Neural progenitor cell (in vitro differentiated cells): ENCODE data around the gene CDK5RAP2. TPM values are rescaled to one million over a fixed set of nuclear protein-coding genes. Genes with fewer than 3 reads are reported as not detected.
A peak's percentile ranks its signal among the peaks of the same experiment; 100 is the strongest.
"Not testable (repeated sequence)": the region's sequence is repeated elsewhere in the genome, so short reads cannot be mapped to it uniquely, and the experiment has no call there.

Experiments used
- DNase-seq: peaks from one replicate; pipeline ENCODE4 v3.0.0-alpha.2; 2016; ENCODE audit warnings: low spot score
- H2AFZ ChIP-seq: fragments of 200-600 bp; sonication (generic); replicated peaks from 2 replicates; pipeline ENCODE4 v1.6.1; 2016; ENCODE audit warnings: antibody characterized with exemption
- H3F3A ChIP-seq: fragments of 200-600 bp; sonication (generic); 2 replicates; pipeline ENCODE4 v1.6.1; 2016; ENCODE audit warnings: antibody characterized with exemption, low read depth
- H3K27ac ChIP-seq: fragments of 200-600 bp; sonication (generic); 2 replicates; pipeline ENCODE4 v1.5.1; 2016; ENCODE audit warnings: mild to moderate bottlenecking
- H3K27me3 ChIP-seq: fragments of 200-600 bp; sonication (generic); 2 replicates; pipeline ENCODE4 v1.6.1; 2016; ENCODE audit warnings: mild to moderate bottlenecking, moderate library complexity
- H3K36me3 ChIP-seq: fragments of 200-600 bp; sonication (generic); 2 replicates; pipeline ENCODE4 v1.5.1; 2016
- H3K4me1 ChIP-seq: fragments of 200-600 bp; sonication (generic); 2 replicates; pipeline ENCODE4 v1.6.1; 2016; ENCODE audit warnings: mixed run types
- H3K4me2 ChIP-seq: fragments of 200-600 bp; sonication (generic); 2 replicates; pipeline ENCODE4 v1.6.1; 2016
- H3K4me3 ChIP-seq: fragments of 200-600 bp; sonication (generic); 2 replicates; pipeline ENCODE4 v1.5.1; 2016
- H3K79me2 ChIP-seq: fragments of 200-600 bp; sonication (generic); 2 replicates; pipeline ENCODE4 v1.6.1; 2016; ENCODE audit warnings: low read depth
- H3K9ac ChIP-seq: fragments of 200-600 bp; sonication (generic); 2 replicates; pipeline ENCODE4 v1.6.1; 2016
- H3K9me3 ChIP-seq: fragments of 200-600 bp; sonication (generic); 2 replicates; pipeline ENCODE4 v1.5.1; 2016; ENCODE audit warnings: low read depth
- H4K20me1 ChIP-seq: fragments of 200-600 bp; sonication (generic); 2 replicates; pipeline ENCODE4 v1.6.1; 2016; ENCODE audit warnings: low read depth
- H3K27ac Mint-ChIP-seq: 3 replicates; pipeline ENCODE4 v1.8.0; 2021; ENCODE audit warnings: mixed read lengths
- H3K27me3 Mint-ChIP-seq: 2 replicates; pipeline ENCODE4 v1.8.0; 2022; ENCODE audit warnings: low read depth, mild to moderate bottlenecking, inconsistent platforms, moderate library complexity, mixed read lengths; ENCODE audit not compliant: insufficient read depth
- H3K36me3 Mint-ChIP-seq: 3 replicates; pipeline ENCODE4 v1.8.0; 2021; ENCODE audit warnings: mixed read lengths
- H3K4me1 Mint-ChIP-seq: 3 replicates; pipeline ENCODE4 v1.8.0; 2021; ENCODE audit warnings: mixed read lengths
- H3K4me3 Mint-ChIP-seq: 3 replicates; pipeline ENCODE4 v1.8.0; 2021; ENCODE audit warnings: mild to moderate bottlenecking, moderate library complexity, mixed read lengths
- H3K9me3 Mint-ChIP-seq: 3 replicates; pipeline ENCODE4 v1.8.0; 2020; ENCODE audit warnings: mixed read lengths
- CTCF ChIP-seq: fragments of 200-600 bp; sonication (generic); IDR thresholded peaks from 2 replicates; pipeline ENCODE4 v1.5.1; 2017; ENCODE audit warnings: antibody characterized with exemption, mild to moderate bottlenecking
- EZH2 ChIP-seq: fragments of 200-600 bp; sonication (generic); IDR thresholded peaks from 2 replicates; pipeline ENCODE4 v1.6.1; 2017; ENCODE audit warnings: antibody characterized with exemption, mild to moderate bottlenecking, moderate library complexity
- EZH2phosphoT487 ChIP-seq: fragments of 200-600 bp; sonication (generic); IDR thresholded peaks from 2 replicates; pipeline ENCODE4 v1.6.1; 2017; ENCODE audit warnings: antibody characterized with exemption
- total RNA-seq: library from RNA; depleted of rRNA; stranded (reverse); fragments of >200 nt; gene quantifications from 2 replicates; pipeline ENCODE4 v1.2.3, GENCODE V29; 2015; ENCODE audit warnings: low replicate concordance

Gene CDK5RAP2
- total RNA-seq, 1 donor from 2014 or later, result 62.5 TPM

DNA sequence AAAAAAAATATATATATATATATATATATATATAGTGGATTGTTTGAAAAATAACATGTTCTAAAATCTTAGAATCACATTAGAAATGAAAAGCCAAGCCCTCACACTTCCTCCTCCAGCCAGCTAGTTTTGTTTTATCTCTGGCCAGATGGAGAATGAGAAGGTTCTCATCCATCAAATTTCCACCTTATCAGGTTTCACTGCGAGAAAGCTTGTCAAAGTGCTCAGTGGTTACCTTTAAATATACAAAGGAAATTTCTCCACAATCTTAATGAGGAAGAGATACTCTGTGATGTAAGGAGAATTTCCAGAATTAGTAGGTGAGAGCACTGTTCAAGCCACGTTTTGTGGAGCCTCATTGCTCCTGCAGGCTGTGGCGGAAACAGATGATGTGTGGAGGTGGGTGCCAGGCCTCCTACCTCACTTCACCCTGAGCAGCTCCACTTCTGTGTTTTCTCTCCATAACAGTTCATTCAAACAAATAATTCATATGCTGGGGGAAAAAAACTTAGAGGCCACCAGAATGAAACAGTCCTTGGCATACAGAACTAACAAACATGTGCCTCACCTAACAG, 71.9 kb downstream of the CDK5RAP2 start:
- peaks cover 72% of the 10 kb centered on the region for H3K36me3 Mint-ChIP-seq
- no peak overlapping the region for H3K9ac ChIP-seq
- H3K27ac Mint-ChIP-seq, result no peak overlapping the region
- DNase-seq, result no peak
- H3K27me3 ChIP-seq, result no peaks in the 10 kb centered on the region
- peaks cover 5% of the 10 kb centered on the region for H3K79me2 ChIP-seq
- H3K9me3 ChIP-seq, result no peaks in the 10 kb centered on the region
- H3K4me1 ChIP-seq, result no peaks in the 10 kb centered on the region
- TF ChIP-seq CTCF, result no peak
- TF ChIP-seq EZH2, result no peak
- no peak for TF ChIP-seq EZH2phosphoT487
- H3K4me1 Mint-ChIP-seq, result no peaks in the 10 kb centered on the region
- H3K4me3 ChIP-seq, result no peak overlapping the region
- H3K9me3 Mint-ChIP-seq, result peaks cover 24% of the 10 kb centered on the region
- H3K27me3 Mint-ChIP-seq, result no peaks in the 10 kb centered on the region
- peaks cover 13% of the 10 kb centered on the region for H3K36me3 ChIP-seq
- H3K4me2 ChIP-seq, result no peak overlapping the region
- H2AFZ ChIP-seq, result no peak overlapping the region
- H3K4me3 Mint-ChIP-seq, result no peak overlapping the region
- no peaks in the 10 kb centered on the region for H3F3A ChIP-seq
- peaks cover 13% of the 10 kb centered on the region for H4K20me1 ChIP-seq
- H3K27ac ChIP-seq, result no peak overlapping the region

GRCh38 chr9:120505186-120505585, 74.8 kb downstream of the CDK5RAP2 start:
- peaks cover 6% of the 10 kb centered on the region for H3K36me3 ChIP-seq
- no peaks in the 10 kb centered on the region for H3K4me1 Mint-ChIP-seq

GRCh38 chr9:120500733-120501132, 79.2 kb downstream of the CDK5RAP2 start:
- no peaks in the 10 kb centered on the region for H3K36me3 ChIP-seq
- TF ChIP-seq EZH2 (no peak), EZH2phosphoT487 (no peak), CTCF (no peak)

More at GRCh38 chr9:120505186-120505585, 74.8 kb downstream of the CDK5RAP2 start:
- H3K4me1 ChIP-seq, result no peaks in the 10 kb centered on the region
- H3K4me3 Mint-ChIP-seq, result no peak overlapping the region
- no peak overlapping the region for H3K4me2 ChIP-seq
- peaks cover 5% of the 10 kb centered on the region for H3K79me2 ChIP-seq
- peaks cover 21% of the 10 kb centered on the region for H3K9me3 Mint-ChIP-seq
- no peak overlapping the region for H2AFZ ChIP-seq
- TF ChIP-seq EZH2phosphoT487, result no peak
- TF ChIP-seq CTCF, result peak; percentile 6
- H3K27ac ChIP-seq, result no peak overlapping the region
- no peaks in the 10 kb centered on the region for H3K9me3 ChIP-seq
- H4K20me1 ChIP-seq, result peaks cover 2% of the 10 kb centered on the region
- no peaks in the 10 kb centered on the region for H3F3A ChIP-seq
- H3K27me3 ChIP-seq, result no peaks in the 10 kb centered on the region
- DNase-seq, result no peak
- no peaks in the 10 kb centered on the region for H3K27me3 Mint-ChIP-seq
- no peak overlapping the region for H3K27ac Mint-ChIP-seq
- H3K9ac ChIP-seq, result no peak overlapping the region
- H3K4me3 ChIP-seq, result no peak overlapping the region
- peaks cover 75% of the 10 kb centered on the region for H3K36me3 Mint-ChIP-seq

DNA sequence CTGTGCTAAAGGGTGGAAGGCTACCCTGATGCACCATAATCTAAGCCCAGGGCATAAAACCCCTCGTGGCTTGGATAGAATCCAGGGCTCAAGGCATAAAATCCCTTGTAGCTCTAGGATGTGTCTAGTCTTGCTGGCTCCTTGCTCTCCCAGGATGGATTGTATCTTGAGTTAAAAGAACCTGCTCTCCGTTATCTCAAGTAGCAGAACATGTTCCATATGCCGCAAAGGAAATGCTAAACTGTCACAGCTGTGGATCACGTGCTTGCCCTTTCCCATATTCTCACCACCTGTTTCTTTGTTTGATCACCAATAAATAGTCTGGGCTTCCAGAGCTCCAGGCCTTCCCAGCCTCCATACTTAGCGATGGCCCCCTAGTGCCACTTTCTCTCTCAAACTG, 82.1 kb downstream of the CDK5RAP2 start:
- peaks cover 46% of the 10 kb centered on the region for H3K36me3 Mint-ChIP-seq
- not testable (repeated sequence) for H3K79me2 ChIP-seq, H3K4me2 ChIP-seq, H4K20me1 ChIP-seq, H3K9me3 ChIP-seq, H3K4me1 Mint-ChIP-seq, DNase-seq, H3F3A ChIP-seq, H3K27me3 Mint-ChIP-seq, H3K9ac ChIP-seq, H2AFZ ChIP-seq, H3K27me3 ChIP-seq, H3K4me1 ChIP-seq, H3K4me3 ChIP-seq, H3K27ac ChIP-seq, H3K4me3 Mint-ChIP-seq, H3K36me3 ChIP-seq
- peak overlapping the region; percentile 15 for H3K27ac Mint-ChIP-seq
- H3K9me3 Mint-ChIP-seq, result peaks cover 16% of the 10 kb centered on the region

More at GRCh38 chr9:120500733-120501132, 79.2 kb downstream of the CDK5RAP2 start:
- Histone ChIP-seq H3K79me2 (no peaks in the 10 kb centered on the region), H3K27ac (no peak overlapping the region), H3K9ac (no peak overlapping the region), H3K4me1 (no peaks in the 10 kb centered on the region), H3K4me2 (no peak overlapping the region), H3K27me3 (no peaks in the 10 kb centered on the region), H4K20me1 (no peaks in the 10 kb centered on the region), H3K9me3 (no peaks in the 10 kb centered on the region), H2AFZ (no peak overlapping the region), H3F3A (no peaks in the 10 kb centered on the region), H3K4me3 (no peak overlapping the region)
- Mint-ChIP-seq H3K27ac (no peak overlapping the region), H3K4me3 (no peak overlapping the region), H3K36me3 (peaks cover 58% of the 10 kb centered on the region), H3K4me1 (no peaks in the 10 kb centered on the region), H3K27me3 (no peaks in the 10 kb centered on the region), H3K9me3 (peaks cover 17% of the 10 kb centered on the region)
- no peak for DNase-seq

DNA sequence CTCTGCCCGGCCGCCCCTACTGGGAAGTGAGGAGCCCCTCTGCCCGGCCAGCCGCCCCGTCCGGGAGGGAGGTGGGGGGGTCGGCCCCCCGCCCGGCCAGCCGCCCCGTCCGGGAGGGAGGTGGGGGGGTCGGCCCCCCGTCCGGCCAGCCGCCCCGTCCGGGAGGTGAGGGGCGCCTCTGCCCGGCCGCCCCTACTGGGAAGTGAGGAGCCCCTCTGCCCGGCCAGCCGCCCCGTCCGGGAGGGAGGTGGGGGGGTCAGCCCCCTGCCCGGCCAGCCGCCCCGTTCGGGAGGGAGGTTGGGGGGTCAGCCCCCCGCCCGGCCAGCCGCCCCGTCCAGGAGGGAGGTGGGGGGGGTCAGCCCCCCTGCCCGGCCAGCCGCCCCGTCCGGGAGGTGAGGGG, 83.5 kb downstream of the CDK5RAP2 start:
- H3F3A ChIP-seq, result not testable (repeated sequence)

More for the DNA sequence above, 83.5 kb downstream of the CDK5RAP2 start:
- H3K27ac Mint-ChIP-seq, H3K4me1 Mint-ChIP-seq, H4K20me1 ChIP-seq, H3K4me2 ChIP-seq, H3K27me3 Mint-ChIP-seq, DNase-seq, H3K9ac ChIP-seq, H3K27me3 ChIP-seq, H3K4me3 Mint-ChIP-seq, H3K79me2 ChIP-seq, H3K4me1 ChIP-seq, H3K9me3 ChIP-seq, H3K36me3 ChIP-seq, H3K27ac ChIP-seq, H3K4me3 ChIP-seq, H2AFZ ChIP-seq: not testable (repeated sequence)
- Mint-ChIP-seq H3K9me3 (peaks cover 16% of the 10 kb centered on the region), H3K36me3 (peaks cover 33% of the 10 kb centered on the region)
